ELR (cell line): Measurements from ENCODE around the gene FBP1.
A peak's percentile ranks its signal among the peaks of the same experiment; 100 is the strongest.

Source experiments
- DNase-seq: peaks from one replicate; pipeline ENCODE4 v3.0.0-alpha.2; 2015; ENCODE audit warnings: low read depth

Gene FBP1

GRCh38 chr9:94656200-94656599 is 16.9 kb upstream of the FBP1 start:
- no peak for DNase-seq

GRCh38 chr9:94655739-94656138 is 16.4 kb upstream of the FBP1 start:
- no peak for DNase-seq

GRCh38 chr9:94654165-94654894 is 15.0 kb upstream of the FBP1 start:
- DNase-seq = no peak

DNA sequence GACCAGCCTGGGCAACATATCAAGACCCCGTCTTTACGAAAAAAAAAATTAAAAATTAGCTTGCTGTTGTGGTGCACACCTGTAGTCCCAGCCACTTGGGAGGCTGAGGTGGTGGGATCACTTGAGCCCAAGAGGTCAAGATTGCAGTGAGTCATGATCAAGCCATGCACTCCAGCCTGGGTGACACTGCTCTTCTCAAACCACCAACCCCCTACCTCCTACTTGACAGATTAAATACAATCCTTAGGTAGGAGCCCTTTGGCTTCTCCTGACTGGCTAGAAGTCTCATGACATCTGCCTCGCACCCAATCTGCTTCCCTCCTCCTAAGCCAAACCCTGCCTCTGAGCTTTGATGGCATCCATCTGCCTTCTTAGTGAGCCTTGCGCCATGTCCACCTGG is 11.6 kb upstream of the FBP1 start:
- peak; percentile 35 for DNase-seq

DNA sequence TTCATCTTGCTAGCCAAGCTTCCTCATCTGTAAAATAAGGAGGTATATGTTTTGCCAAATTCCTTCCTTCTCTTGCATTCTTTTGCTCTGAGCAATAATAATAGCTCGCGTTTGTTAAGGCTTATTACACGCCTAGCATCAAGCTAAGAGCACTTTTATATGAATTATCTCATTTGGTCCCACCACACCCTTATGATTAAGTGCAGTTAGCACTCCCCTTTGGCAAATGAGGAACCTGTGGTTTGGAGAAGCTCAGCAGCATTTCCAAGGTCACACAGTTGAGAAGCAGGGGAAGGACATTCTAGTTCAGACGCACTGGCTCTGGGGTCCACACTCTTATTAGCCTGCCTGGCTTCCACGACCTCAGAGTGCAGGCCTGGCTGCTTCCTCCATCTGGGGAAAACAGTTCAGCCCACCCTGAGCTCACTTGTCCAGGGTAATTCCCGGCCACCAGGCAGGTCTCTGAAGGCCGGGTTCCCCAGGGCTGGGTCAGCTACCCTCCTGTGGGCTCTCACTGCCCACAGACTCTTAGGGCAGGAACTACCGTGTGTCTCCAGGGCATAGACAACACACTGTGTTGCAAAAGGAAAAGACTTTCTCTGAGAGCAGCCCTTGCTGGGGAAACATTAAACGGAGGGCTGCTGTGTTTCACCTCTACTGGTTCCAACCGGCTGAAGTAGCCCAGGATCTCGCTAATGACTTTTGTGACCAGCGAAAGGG is 9.9 kb upstream of the FBP1 start:
- DNase-seq = peak; percentile 84

GRCh38 chr9:94648185-94648584 is 8.9 kb upstream of the FBP1 start:
- DNase-seq = no peak

- DNase-seq = no peak
These were observed 6.6 kb upstream of the FBP1 start for GRCh38 chr9:94645901-94646300.

- DNase-seq = no peak
These were observed 5.2 kb upstream of the FBP1 start for GRCh38 chr9:94644543-94644942.

- no peak for DNase-seq
These were observed 4.4 kb upstream of the FBP1 start for GRCh38 chr9:94643741-94644140.

DNA sequence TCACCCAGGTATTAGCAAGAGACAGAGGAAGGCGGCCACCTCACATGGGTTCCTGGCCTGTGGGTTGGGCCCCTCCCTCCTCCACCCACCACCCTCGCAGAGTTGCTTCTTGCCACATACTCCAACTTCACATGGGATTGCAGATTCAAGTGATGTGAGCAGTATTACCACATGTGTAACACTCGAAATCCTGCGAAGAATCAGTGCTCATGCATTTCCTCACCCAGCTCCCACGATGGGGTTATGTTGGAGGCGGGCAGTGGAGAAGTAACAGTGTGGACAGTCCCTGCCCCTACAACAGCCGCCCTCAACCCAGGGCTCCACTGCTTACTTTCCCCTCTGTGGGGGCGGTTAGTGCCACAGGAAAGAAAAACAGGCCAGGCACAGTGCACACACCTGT is 3.9 kb upstream of the FBP1 start:
- DNase-seq = no peak

- DNase-seq = no peak
These were observed 3.2 kb upstream of the FBP1 start for GRCh38 chr9:94642501-94642900.

GRCh38 chr9:94639999-94640376 is 670 bp upstream of the FBP1 start:
- DNase-seq = no peak

DNA sequence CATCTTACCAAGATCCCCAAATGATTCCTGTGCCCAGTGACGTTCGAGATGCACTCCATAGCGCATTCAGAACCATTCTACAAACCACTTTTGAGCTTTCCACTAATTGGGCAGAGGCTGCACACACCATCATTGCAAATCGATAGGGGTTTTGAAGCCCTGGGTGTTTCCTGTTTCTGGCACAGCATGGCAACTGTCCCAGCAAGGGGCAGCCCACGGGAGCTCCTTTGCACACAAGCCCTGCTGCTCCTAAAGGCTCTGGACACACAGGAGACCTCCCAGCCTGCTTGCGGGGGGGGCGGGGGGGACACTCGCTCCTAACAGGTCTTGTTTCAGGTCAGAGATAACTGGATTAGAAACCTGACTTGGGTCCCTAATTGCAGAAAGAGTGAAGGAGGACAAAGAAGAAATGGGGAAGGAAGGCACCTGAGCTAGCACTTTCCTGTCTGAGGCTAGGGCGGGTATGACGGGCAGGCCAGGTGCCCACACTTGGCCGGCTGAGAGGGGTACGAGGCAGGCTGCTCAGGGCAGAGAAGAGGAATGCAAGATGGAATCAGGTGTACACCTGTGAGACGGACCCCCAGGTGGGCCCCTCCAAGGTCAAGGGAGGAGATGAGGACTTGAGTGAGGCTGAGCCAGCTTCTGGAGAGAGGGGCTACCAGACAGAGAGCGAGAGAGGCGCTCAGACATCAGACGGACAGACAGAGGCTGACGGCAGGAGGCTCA is 820 bp downstream of the FBP1 start:
- no peak for DNase-seq

GRCh38 chr9:94632737-94633136 is 6.6 kb downstream of the FBP1 start:
- DNase-seq = no peak

DNA sequence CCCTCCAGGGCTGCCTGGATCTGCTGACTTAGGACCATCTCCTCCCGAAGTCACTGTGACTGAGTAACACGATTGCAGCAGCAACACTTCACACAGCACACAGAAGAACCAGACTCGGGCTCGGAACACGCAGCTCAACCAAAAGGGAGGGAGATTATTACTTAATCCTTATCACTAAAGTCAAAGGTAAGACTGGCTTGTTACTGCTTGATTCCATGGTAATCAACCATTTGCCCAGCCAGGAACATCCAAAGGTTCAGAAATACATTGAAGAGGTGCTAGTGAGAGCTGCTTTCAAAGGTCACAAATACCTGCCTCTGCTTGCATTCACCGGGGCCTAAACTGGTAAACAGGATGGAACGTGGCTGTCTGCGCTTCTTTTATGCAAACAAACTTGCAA is 7.7 kb downstream of the FBP1 start:
- no peak for DNase-seq

- DNase-seq = no peak
These were observed 8.5 kb downstream of the FBP1 start for GRCh38 chr9:94630833-94631232.

DNA sequence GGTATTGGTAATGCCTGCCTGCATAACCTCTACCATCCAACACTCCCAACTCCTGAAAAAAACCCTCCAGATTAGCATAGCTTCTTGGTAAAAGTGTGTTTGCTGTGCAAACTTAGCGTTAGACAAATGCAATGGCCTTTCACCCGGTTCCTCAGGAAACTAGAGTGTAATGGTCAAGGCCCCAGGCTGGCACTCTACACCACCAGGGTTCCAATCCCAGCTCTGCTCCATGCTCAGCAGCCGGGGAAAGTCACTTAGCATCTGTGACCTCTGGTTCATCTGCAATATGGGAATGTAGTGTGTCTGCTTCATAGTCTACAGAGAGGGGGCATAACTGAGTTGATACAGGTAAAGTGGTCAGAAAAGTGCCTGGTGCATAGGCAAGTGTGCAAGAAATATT is 9.0 kb downstream of the FBP1 start:
- DNase-seq = no peak

DNA sequence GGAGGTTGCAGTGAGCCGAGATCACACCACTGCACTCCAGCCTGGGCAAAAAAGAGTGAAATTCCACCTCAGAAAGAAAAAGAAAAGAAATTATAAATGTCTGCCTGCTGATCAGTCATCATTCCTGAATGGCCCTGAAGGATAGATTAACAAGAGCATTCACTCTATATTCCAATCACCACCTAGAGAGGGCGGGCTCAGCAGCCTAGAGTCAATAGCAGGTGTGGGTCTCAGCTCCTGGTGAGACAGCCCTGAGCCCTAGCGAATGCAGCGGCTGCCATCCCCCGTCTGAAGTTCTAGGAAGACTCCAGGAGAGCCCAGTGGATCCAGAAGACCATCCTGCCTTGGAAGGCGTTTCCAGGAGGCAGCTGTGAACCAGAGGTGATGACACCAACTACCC is 12.0 kb downstream of the FBP1 start:
- no peak for DNase-seq

DNA sequence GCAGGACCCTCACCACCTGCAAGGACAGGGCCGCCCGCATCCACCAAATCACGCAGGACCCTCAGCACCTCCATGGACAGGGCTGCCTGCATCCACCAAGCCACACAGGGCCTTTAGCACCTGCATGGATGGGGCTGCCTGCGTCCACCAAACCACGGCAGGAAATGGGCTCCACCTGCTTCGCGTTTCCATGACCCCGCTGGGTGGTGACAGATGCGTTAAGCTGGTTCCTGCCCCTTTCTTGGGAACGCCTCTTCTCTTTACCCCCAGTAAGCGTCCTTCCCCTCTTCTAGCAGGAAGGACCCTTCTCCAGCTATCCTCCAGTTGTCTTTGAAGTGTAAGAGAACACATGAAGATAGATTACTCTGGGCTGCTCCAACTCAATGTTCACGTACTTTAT is 13.5 kb downstream of the FBP1 start:
- DNase-seq = no peak

GRCh38 chr9:94624629-94625028 is 14.7 kb downstream of the FBP1 start:
- no peak for DNase-seq

DNA sequence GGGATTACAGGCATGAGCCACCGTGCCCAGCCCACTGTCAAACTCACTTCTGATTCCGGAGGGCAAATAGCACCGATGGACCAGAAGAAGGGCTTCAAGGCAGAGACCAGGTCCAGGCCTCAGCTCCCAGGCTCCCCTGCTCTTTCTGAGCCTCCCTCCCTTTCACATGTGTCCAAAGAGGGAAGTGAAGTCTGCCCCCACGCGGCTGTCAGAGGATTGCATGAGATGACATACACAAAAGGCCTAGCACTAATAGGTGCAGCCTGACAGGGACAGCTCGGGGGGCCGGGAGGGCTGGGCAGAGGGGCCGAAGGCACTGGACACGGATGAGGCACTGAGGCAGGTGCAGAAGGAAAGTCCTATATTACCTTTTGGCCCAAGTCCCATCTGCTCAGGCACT is 16.1 kb downstream of the FBP1 start:
- peak; percentile 45 for DNase-seq

GRCh38 chr9:94622087-94622800 is 17.1 kb downstream of the FBP1 start:
- no peak for DNase-seq

DNA sequence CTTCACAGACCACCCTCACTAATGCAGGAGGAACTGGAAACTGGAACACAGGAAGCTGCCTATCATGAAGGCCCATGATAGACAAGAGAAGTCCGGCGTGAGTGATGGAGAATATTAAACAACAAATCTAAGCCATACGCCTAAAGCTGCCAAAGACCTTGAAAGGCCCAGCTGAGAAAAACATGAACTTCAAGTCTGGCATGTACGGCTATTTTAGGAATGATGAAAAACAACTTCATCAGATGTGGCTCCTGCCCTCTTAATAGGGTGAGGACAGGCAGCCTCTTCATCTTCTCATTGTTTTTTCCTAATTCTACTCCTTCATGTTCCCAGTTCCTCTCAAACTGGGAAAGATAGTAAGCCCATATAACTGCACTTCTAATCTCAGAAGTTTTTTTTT is 20.3 kb downstream of the FBP1 start:
- DNase-seq = no peak
